ENCODE measurements around the gene ACTR3C. TPM values are rescaled to one million over a fixed set of nuclear protein-coding genes. Genes with fewer than 3 reads are reported as not detected.

Gene ACTR3C
- 10 to 100 TPM in 4 of 5 donors, 1 to 10 TPM in 1; 9.2 to 14.6 (median 12.4) TPM for total RNA-seq
- 11.0 TPM for total RNA-seq (2013)
- total RNA-seq = 1.4 to 7.9 (median 5.0) reads per million in 29 experiments

DNA sequence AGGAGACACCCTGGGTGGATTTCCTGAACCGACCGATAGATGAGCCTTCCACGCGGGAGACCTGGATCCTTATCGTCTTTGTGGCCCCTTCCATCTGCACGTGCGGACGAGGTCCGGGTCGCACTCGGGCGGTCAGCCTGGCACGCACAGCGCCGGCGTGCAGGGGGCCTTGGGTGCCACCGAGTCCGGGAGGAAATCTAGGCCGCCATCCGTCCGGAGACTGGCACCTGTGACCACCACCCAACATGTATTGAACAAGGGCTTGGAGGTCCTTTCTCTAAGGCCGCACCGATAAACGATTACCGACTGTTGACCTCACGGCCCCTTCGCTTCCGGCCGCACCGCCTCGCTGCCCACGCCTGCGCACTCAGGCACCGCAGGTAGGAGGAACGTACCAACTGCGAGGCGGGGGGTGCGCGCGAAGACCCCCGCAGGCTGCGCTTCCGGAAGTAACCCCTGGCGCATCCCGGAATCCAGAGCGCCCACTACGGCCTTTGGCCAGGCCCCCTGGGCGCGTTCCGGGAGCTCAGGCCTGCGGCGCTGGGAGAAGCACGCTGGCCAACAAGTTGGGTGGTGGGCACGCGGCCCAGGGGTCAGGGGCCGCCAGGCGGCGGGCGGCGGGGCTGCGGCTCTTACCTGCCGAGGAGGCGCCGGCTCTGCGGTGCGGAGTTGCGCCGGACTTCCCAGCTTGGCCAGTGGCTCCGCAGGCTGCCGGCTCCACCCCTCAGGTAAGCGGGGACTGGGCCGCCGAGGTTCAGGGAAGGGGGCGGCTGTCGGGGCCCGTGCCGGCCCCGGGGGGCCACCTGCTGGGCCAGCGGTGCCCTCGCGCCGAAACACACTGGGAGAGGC, at the start of gene ACTR3C, which contains the start of gene LRRC61:
Gene ACTR3C, minus strand, starts transcription at position 713 of the 849 bp plus-strand sequence. CDS start 28,249 bp downstream, outside the sequence.
Gene LRRC61, plus strand, starts transcription at position 523 of the 849 bp plus-strand sequence. CDS start 13,507 bp downstream, outside the sequence.
- peak; percentile 62 to 75 (median 70) for ATAC-seq (replicated peaks in 1 of 4)
- ChIA-PET POLR2A (no interaction called here), CTCF (interaction anchor here in 1 of 2 donors (0.5 kb wide), 1 partner anchor 35 kb away, joined by 5 read pairs; no protein-coding TSS in a partner anchor)
- Histone ChIP-seq H3K27me3 (replicated peaks in 1 of 2; ENCODE audit: control insufficient read depth in 2 of 2, extremely low read depth in 1 of 2, insufficient read depth in 2 of 2, low read length in 1 of 2) (no peaks in the 10 kb centered on the region), H3K4me3 (ENCODE audit: control insufficient read depth in 1 of 2, extremely low read depth in 1 of 2, low read length in 1 of 2) (peak within 1 kb of the TSS; percentile 84 to 86), H3K4me1 (ENCODE audit: control insufficient read depth in 1 of 2, extremely low read depth in 1 of 2, insufficient read depth in 2 of 2, low read length in 2 of 2) (peaks cover 2 to 30% of the 10 kb centered on the region in 2 experiments), H3K36me3 (ENCODE audit: control insufficient read depth in 2 of 2, extremely low read depth in 1 of 2, insufficient read depth in 1 of 2, low read length in 1 of 2) (peaks cover 7 to 13% of the 10 kb centered on the region in 2 donors), H3K27ac (ENCODE audit: low read length) (peak within 1 kb of the TSS; percentile 85), H3K9me3 (no peaks in the 10 kb centered on the region)
- Mint-ChIP-seq H3K27me3 (no peaks in the 10 kb centered on the region), H3K4me3 (peak within 1 kb of the TSS; percentile 93 to 98 (median 96)), H3K27ac (peak within 1 kb of the TSS; percentile 98 to 99), H3K4me1 (peaks cover 40 to 46% (median 41%) of the 10 kb centered on the region in 3 donors), H3K36me3 (peaks cover 28% of the 10 kb centered on the region), H3K9me3 (no peaks in the 10 kb centered on the region)
- DNase-seq = peak in 33 of 35 experiments; percentile 23 to 74 (median 40)
- 3% methylated on average over 79 of the region's 82 CpGs for WGBS (ENCODE audit: insufficient coverage)

DNA sequence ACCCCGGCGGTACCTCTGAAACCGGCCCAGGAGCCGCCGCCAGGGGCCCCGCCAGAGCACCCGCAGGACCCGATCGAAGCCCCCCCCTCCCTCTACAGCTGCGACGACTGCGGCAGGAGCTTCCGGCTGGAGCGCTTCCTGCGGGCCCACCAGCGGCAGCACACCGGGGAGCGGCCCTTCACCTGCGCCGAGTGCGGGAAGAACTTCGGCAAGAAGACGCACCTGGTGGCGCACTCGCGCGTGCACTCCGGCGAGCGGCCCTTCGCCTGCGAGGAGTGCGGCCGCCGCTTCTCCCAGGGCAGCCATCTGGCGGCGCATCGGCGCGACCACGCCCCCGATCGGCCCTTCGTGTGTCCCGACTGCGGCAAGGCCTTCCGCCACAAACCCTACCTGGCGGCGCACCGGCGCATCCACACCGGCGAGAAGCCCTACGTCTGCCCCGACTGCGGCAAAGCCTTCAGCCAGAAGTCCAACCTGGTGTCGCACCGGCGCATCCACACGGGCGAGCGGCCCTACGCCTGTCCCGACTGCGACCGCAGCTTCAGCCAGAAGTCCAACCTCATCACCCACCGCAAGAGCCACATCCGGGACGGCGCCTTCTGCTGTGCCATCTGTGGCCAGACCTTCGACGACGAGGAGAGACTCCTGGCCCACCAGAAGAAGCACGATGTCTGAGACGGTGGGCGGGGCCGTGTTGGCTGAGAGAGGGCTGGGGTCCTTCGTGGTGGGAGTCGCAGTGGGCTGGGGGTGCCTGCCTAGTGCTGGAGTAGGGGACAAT, 49.1 kb upstream of the ACTR3C start:
- Mint-ChIP-seq H3K27ac (no peak overlapping the region), H3K4me3 (no peak overlapping the region)
- POLR2A ChIA-PET = interaction anchor here in 1 of 2 donors (0.5 kb wide), 1 partner anchor 10 kb away, joined by 3 read pairs; no protein-coding TSS in a partner anchor

DNA sequence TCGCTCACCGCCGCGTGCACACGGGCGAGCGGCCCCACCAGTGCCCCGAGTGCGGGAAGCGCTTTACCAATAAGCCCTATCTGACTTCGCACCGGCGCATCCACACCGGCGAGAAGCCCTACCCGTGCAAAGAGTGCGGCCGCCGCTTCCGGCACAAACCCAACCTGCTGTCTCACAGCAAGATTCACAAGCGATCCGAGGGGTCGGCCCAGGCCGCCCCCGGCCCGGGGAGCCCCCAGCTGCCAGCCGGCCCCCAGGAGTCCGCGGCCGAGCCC, 48.6 kb upstream of the ACTR3C start:
- Histone ChIP-seq H3K27ac (ENCODE audit: low read length) (no peak overlapping the region), H3K4me3 (ENCODE audit: control insufficient read depth in 1 of 2, extremely low read depth in 1 of 2, low read length in 1 of 2) (no peak overlapping the region), H3K9me3 (no peaks in the 10 kb centered on the region), H3K4me1 (ENCODE audit: control insufficient read depth in 1 of 2, extremely low read depth in 1 of 2, insufficient read depth in 2 of 2, low read length in 2 of 2) (peaks cover 11 to 47% of the 10 kb centered on the region in 2 experiments), H3K27me3 (replicated peaks in 1 of 2; ENCODE audit: control insufficient read depth in 2 of 2, extremely low read depth in 1 of 2, insufficient read depth in 2 of 2, low read length in 1 of 2) (no peaks in the 10 kb centered on the region), H3K36me3 (ENCODE audit: control insufficient read depth in 2 of 2, extremely low read depth in 1 of 2, insufficient read depth in 1 of 2, low read length in 1 of 2) (peaks cover 0 to 3% of the 10 kb centered on the region in 2 donors)
- ChIA-PET CTCF (no interaction called here), POLR2A (no interaction called here)
- 95% methylated on average over 26 of the region's 30 CpGs for WGBS (ENCODE audit: insufficient coverage)
- H3K36me3 Mint-ChIP-seq = peaks cover 11% of the 10 kb centered on the region
- ATAC-seq (replicated peaks in 1 of 4) (no peak), DNase-seq (no peak)
- H3K4me1 Mint-ChIP-seq = peaks cover 56 to 65% (median 62%) of the 10 kb centered on the region in 3 donors
- no peak overlapping the region for H3K4me3 Mint-ChIP-seq
- no peak overlapping the region for H3K27ac Mint-ChIP-seq
- no peaks in the 10 kb centered on the region for H3K27me3 Mint-ChIP-seq
- H3K9me3 Mint-ChIP-seq = no peaks in the 10 kb centered on the region

More for the DNA sequence above, 49.1 kb upstream of the ACTR3C start:
- H3K4me1 ChIP-seq (ENCODE audit: control insufficient read depth in 1 of 2, extremely low read depth in 1 of 2, insufficient read depth in 2 of 2, low read length in 2 of 2) = peaks cover 9 to 46% of the 10 kb centered on the region in 2 experiments
- peaks cover 0 to 3% of the 10 kb centered on the region in 2 donors for H3K36me3 ChIP-seq (ENCODE audit: control insufficient read depth in 2 of 2, extremely low read depth in 1 of 2, insufficient read depth in 1 of 2, low read length in 1 of 2)
- H3K27ac ChIP-seq (ENCODE audit: low read length) = no peak overlapping the region
- no peak overlapping the region for H3K4me3 ChIP-seq (ENCODE audit: control insufficient read depth in 1 of 2, extremely low read depth in 1 of 2, low read length in 1 of 2)
- no peaks in the 10 kb centered on the region for H3K9me3 Mint-ChIP-seq
- no peak for ATAC-seq (replicated peaks in 1 of 4)
- H3K36me3 Mint-ChIP-seq = peaks cover 11% of the 10 kb centered on the region
- no peak for DNase-seq
- H3K4me1 Mint-ChIP-seq = peaks cover 57 to 64% (median 63%) of the 10 kb centered on the region in 3 donors
- CTCF ChIA-PET = no interaction called here
- H3K27me3 ChIP-seq (replicated peaks in 1 of 2; ENCODE audit: control insufficient read depth in 2 of 2, extremely low read depth in 1 of 2, insufficient read depth in 2 of 2, low read length in 1 of 2) = no peaks in the 10 kb centered on the region
- H3K9me3 ChIP-seq = no peaks in the 10 kb centered on the region
- no peaks in the 10 kb centered on the region for H3K27me3 Mint-ChIP-seq
- WGBS (ENCODE audit: insufficient coverage) = 96% methylated on average over 79 of the region's 79 CpGs

DNA sequence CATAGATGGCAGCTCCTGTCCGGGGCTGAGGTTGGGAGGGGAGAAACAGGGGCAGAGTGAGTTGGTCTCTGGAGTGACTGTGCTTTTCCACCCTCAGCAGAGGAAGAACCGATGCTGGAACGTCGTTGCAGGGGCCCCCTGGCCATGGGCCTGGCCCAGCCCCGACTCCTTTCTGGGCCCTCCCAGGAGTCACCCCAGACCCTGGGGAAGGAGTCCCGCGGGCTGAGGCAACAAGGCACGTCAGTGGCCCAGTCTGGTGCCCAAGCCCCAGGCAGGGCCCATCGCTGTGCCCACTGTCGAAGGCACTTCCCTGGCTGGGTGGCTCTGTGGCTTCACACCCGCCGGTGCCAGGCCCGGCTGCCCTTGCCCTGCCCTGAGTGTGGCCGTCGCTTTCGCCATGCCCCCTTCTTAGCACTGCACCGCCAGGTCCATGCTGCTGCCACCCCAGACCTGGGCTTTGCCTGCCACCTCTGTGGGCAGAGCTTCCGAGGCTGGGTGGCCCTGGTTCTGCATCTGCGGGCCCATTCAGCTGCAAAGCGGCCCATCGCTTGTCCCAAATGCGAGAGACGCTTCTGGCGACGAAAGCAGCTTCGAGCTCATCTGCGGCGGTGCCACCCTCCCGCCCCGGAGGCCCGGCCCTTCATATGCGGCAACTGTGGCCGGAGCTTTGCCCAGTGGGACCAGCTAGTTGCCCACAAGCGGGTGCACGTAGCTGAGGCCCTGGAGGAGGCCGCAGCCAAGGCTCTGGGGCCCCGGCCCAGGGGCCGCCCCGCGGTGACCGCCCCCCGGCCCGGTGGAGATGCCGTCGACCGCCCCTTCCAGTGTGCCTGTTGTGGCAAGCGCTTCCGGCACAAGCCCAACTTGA, 48.0 kb upstream of the ACTR3C start:
- H3K4me3 ChIP-seq (ENCODE audit: control insufficient read depth in 1 of 2, extremely low read depth in 1 of 2, low read length in 1 of 2) = no peak overlapping the region
- ChIA-PET POLR2A (interaction anchor here in 1 of 2 donors (1.2 kb wide), 1 partner anchor 16 kb away, joined by 3 read pairs; no protein-coding TSS in a partner anchor), CTCF (interaction anchor here (0.6 to 1.9 kb wide), 2 partner anchors 15 to 716 kb away, joined by 4 to 6 read pairs; no protein-coding TSS in a partner anchor)
- H3K36me3 ChIP-seq (ENCODE audit: control insufficient read depth in 2 of 2, extremely low read depth in 1 of 2, insufficient read depth in 1 of 2, low read length in 1 of 2) = peaks cover 0 to 3% of the 10 kb centered on the region in 2 donors
- WGBS (ENCODE audit: insufficient coverage) = 95% methylated on average over 44 of the region's 48 CpGs
- Mint-ChIP-seq H3K27ac (peak overlapping the region; percentile 95 to 96), H3K27me3 (no peaks in the 10 kb centered on the region), H3K4me3 (no peak overlapping the region), H3K9me3 (no peaks in the 10 kb centered on the region), H3K4me1 (peaks cover 52 to 60% (median 59%) of the 10 kb centered on the region in 3 donors), H3K36me3 (peaks cover 11% of the 10 kb centered on the region)
- ATAC-seq (replicated peaks in 1 of 4) = no peak
- peaks cover 11 to 44% of the 10 kb centered on the region in 2 experiments for H3K4me1 ChIP-seq (ENCODE audit: control insufficient read depth in 1 of 2, extremely low read depth in 1 of 2, insufficient read depth in 2 of 2, low read length in 2 of 2)
- no peak for DNase-seq
- H3K27ac ChIP-seq (ENCODE audit: low read length) = no peak overlapping the region
- no peaks in the 10 kb centered on the region for H3K27me3 ChIP-seq (replicated peaks in 1 of 2; ENCODE audit: control insufficient read depth in 2 of 2, extremely low read depth in 1 of 2, insufficient read depth in 2 of 2, low read length in 1 of 2)
- H3K9me3 ChIP-seq = no peaks in the 10 kb centered on the region

DNA sequence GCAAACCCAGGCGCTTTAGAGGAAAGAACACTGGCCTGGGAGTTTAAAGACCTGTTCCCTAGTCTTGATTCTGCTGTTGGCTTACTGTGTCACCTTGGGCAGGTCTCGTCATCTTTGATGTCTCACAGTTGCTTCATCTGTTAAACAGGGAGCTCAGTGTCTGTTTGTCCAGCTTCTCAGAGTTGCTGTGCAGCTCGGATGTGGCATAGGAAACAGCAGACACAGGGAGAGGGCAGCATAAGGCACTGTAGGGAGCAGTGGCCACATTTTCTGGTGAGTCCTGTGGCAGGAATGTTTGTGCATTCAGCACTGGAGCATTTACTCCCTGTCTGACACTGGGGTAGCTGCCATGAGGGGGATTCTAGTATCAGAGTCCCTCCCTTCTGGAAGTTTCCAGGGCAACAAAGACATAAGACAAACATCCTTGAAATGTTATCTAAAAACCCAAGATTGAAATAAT, 47.3 kb upstream of the ACTR3C start:
- peaks cover 0 to 3% of the 10 kb centered on the region in 2 donors for H3K36me3 ChIP-seq (ENCODE audit: control insufficient read depth in 2 of 2, extremely low read depth in 1 of 2, insufficient read depth in 1 of 2, low read length in 1 of 2)
- no peak for ATAC-seq (replicated peaks in 1 of 4)
- DNase-seq = no peak
- Mint-ChIP-seq H3K27ac (peak overlapping the region; percentile 95 to 96), H3K4me1 (peaks cover 51 to 60% (median 59%) of the 10 kb centered on the region in 3 donors), H3K4me3 (peak overlapping the region; percentile 59 to 95 (median 92)), H3K9me3 (no peaks in the 10 kb centered on the region), H3K36me3 (peaks cover 11% of the 10 kb centered on the region), H3K27me3 (no peaks in the 10 kb centered on the region)
- H3K27me3 ChIP-seq (replicated peaks in 1 of 2; ENCODE audit: control insufficient read depth in 2 of 2, extremely low read depth in 1 of 2, insufficient read depth in 2 of 2, low read length in 1 of 2) = no peaks in the 10 kb centered on the region
- no peak overlapping the region for H3K4me3 ChIP-seq (ENCODE audit: control insufficient read depth in 1 of 2, extremely low read depth in 1 of 2, low read length in 1 of 2)
- H3K9me3 ChIP-seq = no peaks in the 10 kb centered on the region
- no peak overlapping the region for H3K27ac ChIP-seq (ENCODE audit: low read length)
- ChIA-PET CTCF (interaction anchor here (0.6 to 1.9 kb wide), 3 partner anchors 15 to 716 kb away, joined by 4 to 6 read pairs (median 6); a partner anchor contains a TSS), POLR2A (interaction anchor here in 1 of 2 donors (1.2 kb wide), 1 partner anchor 15 kb away, joined by 3 read pairs; no protein-coding TSS in a partner anchor)
- peaks cover 10 to 38% of the 10 kb centered on the region in 2 experiments for H3K4me1 ChIP-seq (ENCODE audit: control insufficient read depth in 1 of 2, extremely low read depth in 1 of 2, insufficient read depth in 2 of 2, low read length in 2 of 2)
- WGBS (ENCODE audit: insufficient coverage) = 72% methylated on average over 3 of the region's 3 CpGs

Measured in T-cell (primary cell).